ENCODE measurements around the gene GHSR.

GRCh38 chr3:172471903-172472302 lies 23.6 kb upstream of the GHSR start:
- TF ChIP-seq POLR2A (IDR thresholded peaks at IDR 0.05; ENCODE audit: low read length) (no peak), MAFK (IDR thresholded peaks at IDR 0.05; ENCODE audit: partially characterized antibody) (no peak), CTCF (IDR thresholded peaks at IDR 0.05) (no peak), PHF8 (IDR thresholded peaks at IDR 0.05; ENCODE audit: borderline replicate concordance, low read depth) (no peak)

Data from A549 (cell line).